ENCODE measurements around the gene ZMIZ1. TPM values are rescaled to one million over a fixed set of nuclear protein-coding genes. Genes with fewer than 3 reads are reported as not detected.

ZMIZ1 gene
- polyA plus RNA-seq, 1 experiment: 13.0 TPM

GRCh38 chr10:79098596-79099015 lies 29.8 kb downstream of the ZMIZ1 start:
- DNase-seq (ENCODE audit: low read depth): no peak
- Histone ChIP-seq H3K36me3 (ENCODE audit: control insufficient read depth, insufficient read depth, low read length) (peaks cover 5% of the 10 kb centered on the region), H3K27me3 (ENCODE audit: control insufficient read depth, insufficient read depth, low read length) (no peaks in the 10 kb centered on the region), H3K4me3 (ENCODE audit: low read depth, low read length) (no peak overlapping the region)
- TF ChIP-seq CTCF (IDR thresholded peaks at IDR 0.05; ENCODE audit: insufficient read depth, low read depth, low read length): 0 out of 2 replicates have a peak, but pooled peaks have one; percentile 8
- POLR2A ChIA-PET: no interaction called here
- CTCF ChIA-PET: interaction anchor here (1.5 kb wide), 1 partner anchor 16 kb away, joined by 4 read pairs; no protein-coding TSS in a partner anchor

- Histone ChIP-seq H3K27me3 (ENCODE audit: control insufficient read depth, insufficient read depth, low read length) (no peaks in the 10 kb centered on the region), H3K4me3 (ENCODE audit: low read depth, low read length) (no peak overlapping the region), H3K36me3 (ENCODE audit: control insufficient read depth, insufficient read depth, low read length) (peaks cover 4% of the 10 kb centered on the region)
- CTCF ChIA-PET: no interaction called here
- POLR2A ChIA-PET: no interaction called here
- no peak for DNase-seq (ENCODE audit: low read depth)
- TF ChIP-seq CTCF (IDR thresholded peaks at IDR 0.05; ENCODE audit: insufficient read depth, low read depth, low read length): no peak
Measured at GRCh38 chr10:79099898-79100448, 31.2 kb downstream of the ZMIZ1 start.

GRCh38 chr10:79100771-79101170 lies 32.0 kb downstream of the ZMIZ1 start:
- ChIA-PET CTCF (interaction anchor here (1.1 to 2.7 kb wide), 2 partner anchors 11 to 28 kb away, joined by 3 to 7 read pairs; no protein-coding TSS in a partner anchor), POLR2A (no interaction called here)
- H3K36me3 ChIP-seq (ENCODE audit: control insufficient read depth, insufficient read depth, low read length): peaks cover 4% of the 10 kb centered on the region
- H3K4me3 ChIP-seq (ENCODE audit: low read depth, low read length): no peak overlapping the region
- no peak for TF ChIP-seq CTCF (IDR thresholded peaks at IDR 0.05; ENCODE audit: insufficient read depth, low read depth, low read length)
- H3K27me3 ChIP-seq (ENCODE audit: control insufficient read depth, insufficient read depth, low read length): no peaks in the 10 kb centered on the region
- DNase-seq (ENCODE audit: low read depth): no peak

GRCh38 chr10:79101560-79102497 lies 33.1 kb downstream of the ZMIZ1 start:
- POLR2A ChIA-PET: no interaction called here
- Histone ChIP-seq H3K4me3 (ENCODE audit: low read depth, low read length) (no peak overlapping the region), H3K36me3 (ENCODE audit: control insufficient read depth, insufficient read depth, low read length) (peaks cover 4% of the 10 kb centered on the region), H3K27me3 (ENCODE audit: control insufficient read depth, insufficient read depth, low read length) (no peaks in the 10 kb centered on the region)
- no peak for DNase-seq (ENCODE audit: low read depth)
- CTCF ChIA-PET: interaction anchor here (0.9 to 2.7 kb wide), 3 partner anchors 10 to 30 kb away, joined by 3 to 7 read pairs (median 3); no protein-coding TSS in a partner anchor
- TF ChIP-seq CTCF (IDR thresholded peaks at IDR 0.05; ENCODE audit: insufficient read depth, low read depth, low read length): no peak

- ChIA-PET CTCF (interaction anchor here (2.7 kb wide), 1 partner anchor 9 kb away, joined by 7 read pairs; no protein-coding TSS in a partner anchor), POLR2A (no interaction called here)
- Histone ChIP-seq H3K36me3 (ENCODE audit: control insufficient read depth, insufficient read depth, low read length) (peaks cover 2% of the 10 kb centered on the region; the same call in 1 of the 2 replicates), H3K27me3 (ENCODE audit: control insufficient read depth, insufficient read depth, low read length) (no peaks in the 10 kb centered on the region), H3K4me3 (ENCODE audit: low read depth, low read length) (no peak overlapping the region)
- no peak for DNase-seq (ENCODE audit: low read depth)
- no peak for TF ChIP-seq CTCF (IDR thresholded peaks at IDR 0.05; ENCODE audit: insufficient read depth, low read depth, low read length)
Measured at GRCh38 chr10:79102498-79102874, 33.7 kb downstream of the ZMIZ1 start.
